Measurements from ENCODE around the gene NIPSNAP2. TPM values are rescaled to one million over a fixed set of nuclear protein-coding genes. Genes with fewer than 3 reads are reported as not detected.
A peak's percentile ranks its signal among the peaks of the same experiment; 100 is the strongest.
"Not testable (repeated sequence)": the region's sequence is repeated elsewhere in the genome, so short reads cannot be mapped to it uniquely, and the experiment has no call there.

Gene NIPSNAP2
- total and polyA plus RNA-seq, 2 experiments from 2014 or later: 97.7 to 207 TPM

DNA sequence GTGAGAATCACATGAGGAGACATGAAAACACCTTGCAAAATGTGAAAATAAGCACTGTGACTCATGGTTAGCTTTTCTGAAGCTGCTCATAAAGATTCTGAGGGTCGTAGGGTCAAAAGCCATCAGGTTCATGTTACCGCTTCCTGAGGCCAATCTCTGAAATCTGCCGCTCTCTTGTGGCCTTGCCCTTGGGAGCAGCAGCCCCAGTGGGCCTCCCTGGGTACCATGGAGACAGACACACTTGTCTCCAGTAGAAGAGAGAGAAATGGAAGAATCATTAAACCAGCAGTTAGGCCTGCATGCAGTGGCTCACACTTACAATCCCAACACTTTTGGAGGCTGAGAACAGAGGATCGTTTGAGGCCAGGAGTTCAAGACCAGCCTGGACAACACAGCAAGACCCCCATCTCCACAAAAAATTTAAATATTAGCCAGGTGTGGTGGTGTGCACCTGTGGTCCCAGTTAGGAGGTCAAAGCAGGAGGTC is 42.8 kb downstream of the NIPSNAP2 start:
- Histone ChIP-seq H3K27ac (no peak overlapping the region), H3K36me3 (peaks cover 3% of the 10 kb centered on the region), H3K27me3 (no peaks in the 10 kb centered on the region), H3K4me1 (ENCODE audit: low read depth) (no peaks in the 10 kb centered on the region), H3K4me3 (no peak overlapping the region), H3K9me3 (ENCODE audit: low read depth) (no peaks in the 10 kb centered on the region)
- DNase-seq (ENCODE audit: low read depth in 1 of 2, low spot score in 1 of 2): peak in 1 of 2 donors; percentile 4
- TF ChIP-seq, protein P1, sequence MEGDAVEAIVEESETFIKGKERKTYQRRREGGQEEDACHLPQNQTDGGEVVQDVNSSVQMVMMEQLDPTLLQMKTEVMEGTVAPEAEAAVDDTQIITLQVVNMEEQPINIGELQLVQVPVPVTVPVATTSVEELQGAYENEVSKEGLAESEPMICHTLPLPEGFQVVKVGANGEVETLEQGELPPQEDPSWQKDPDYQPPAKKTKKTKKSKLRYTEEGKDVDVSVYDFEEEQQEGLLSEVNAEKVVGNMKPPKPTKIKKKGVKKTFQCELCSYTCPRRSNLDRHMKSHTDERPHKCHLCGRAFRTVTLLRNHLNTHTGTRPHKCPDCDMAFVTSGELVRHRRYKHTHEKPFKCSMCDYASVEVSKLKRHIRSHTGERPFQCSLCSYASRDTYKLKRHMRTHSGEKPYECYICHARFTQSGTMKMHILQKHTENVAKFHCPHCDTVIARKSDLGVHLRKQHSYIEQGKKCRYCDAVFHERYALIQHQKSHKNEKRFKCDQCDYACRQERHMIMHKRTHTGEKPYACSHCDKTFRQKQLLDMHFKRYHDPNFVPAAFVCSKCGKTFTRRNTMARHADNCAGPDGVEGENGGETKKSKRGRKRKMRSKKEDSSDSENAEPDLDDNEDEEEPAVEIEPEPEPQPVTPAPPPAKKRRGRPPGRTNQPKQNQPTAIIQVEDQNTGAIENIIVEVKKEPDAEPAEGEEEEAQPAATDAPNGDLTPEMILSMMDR (IDR thresholded peaks at IDR 0.05; ENCODE audit: low read depth, low read length): no peak

DNA sequence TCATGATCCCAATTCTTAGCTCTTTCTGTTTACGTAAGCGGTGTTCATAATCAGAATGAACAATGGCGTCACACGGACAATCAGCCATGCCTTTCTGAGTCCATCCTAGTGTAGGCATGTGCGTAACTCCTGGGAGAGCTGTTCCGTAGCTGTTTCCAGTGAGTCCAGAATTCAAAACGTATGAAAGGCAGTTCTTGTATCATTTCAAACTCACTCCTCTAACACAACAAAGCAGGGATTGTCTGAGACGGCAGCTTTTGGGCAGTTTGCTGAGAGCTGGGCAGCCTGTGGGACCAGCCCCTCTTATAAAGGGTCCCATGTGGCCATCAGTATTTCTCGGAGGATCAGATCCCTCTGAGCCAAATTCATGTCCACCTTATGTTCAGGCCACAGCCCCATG is 43.5 kb downstream of the NIPSNAP2 start:
- H3K27me3 ChIP-seq: no peaks in the 10 kb centered on the region
- H3K9me3 ChIP-seq (ENCODE audit: low read depth): no peaks in the 10 kb centered on the region
- peak in 1 of 2 donors; percentile 17 for DNase-seq (ENCODE audit: low read depth in 1 of 2, low spot score in 1 of 2)
- no peaks in the 10 kb centered on the region for H3K4me1 ChIP-seq (ENCODE audit: low read depth)
- TF ChIP-seq, protein P1 (IDR thresholded peaks at IDR 0.05; ENCODE audit: low read depth, low read length): no peak
- H3K4me3 ChIP-seq: no peak overlapping the region
- peaks cover 3% of the 10 kb centered on the region for H3K36me3 ChIP-seq
- no peak overlapping the region for H3K27ac ChIP-seq

- DNase-seq (ENCODE audit: low read depth in 1 of 2, low spot score in 1 of 2): peak in 1 of 2 donors; percentile 34
Measured at GRCh38 chr7:56009695-56010094, 45.3 kb downstream of the NIPSNAP2 start.

GRCh38 chr7:56017015-56017414 is 52.6 kb downstream of the NIPSNAP2 start:
- not testable (repeated sequence) for H3K4me3 ChIP-seq; H3K9me3 ChIP-seq (ENCODE audit: low read depth); DNase-seq (ENCODE audit: low read depth in 1 of 2, low spot score in 1 of 2); H3K27ac ChIP-seq; H3K4me1 ChIP-seq (ENCODE audit: low read depth); H3K27me3 ChIP-seq
- peaks cover 27% of the 10 kb centered on the region for H3K36me3 ChIP-seq

More at GRCh38 chr7:56009695-56010094, 45.3 kb downstream of the NIPSNAP2 start:
- H3K4me1 ChIP-seq (ENCODE audit: low read depth): no peaks in the 10 kb centered on the region
- H3K27ac ChIP-seq: no peak overlapping the region
- no peak overlapping the region for H3K4me3 ChIP-seq
- no peaks in the 10 kb centered on the region for H3K9me3 ChIP-seq (ENCODE audit: low read depth)
- H3K36me3 ChIP-seq: peaks cover 14% of the 10 kb centered on the region
- H3K27me3 ChIP-seq: no peaks in the 10 kb centered on the region
- TF ChIP-seq, protein P1 (IDR thresholded peaks at IDR 0.05; ENCODE audit: low read depth, low read length): no peak

- no peaks in the 10 kb centered on the region for H3K9me3 ChIP-seq (ENCODE audit: low read depth)
- H3K4me3 ChIP-seq: no peak overlapping the region
- no peaks in the 10 kb centered on the region for H3K27me3 ChIP-seq
- DNase-seq (ENCODE audit: low read depth in 1 of 2, low spot score in 1 of 2): no peak
- peaks cover 5% of the 10 kb centered on the region for H3K4me1 ChIP-seq (ENCODE audit: low read depth)
- no peak overlapping the region for H3K27ac ChIP-seq
- TF ChIP-seq, protein P1 (IDR thresholded peaks at IDR 0.05; ENCODE audit: low read depth, low read length): no peak
- peaks cover 18% of the 10 kb centered on the region for H3K36me3 ChIP-seq
Measured at GRCh38 chr7:56019501-56019900, 55.1 kb downstream of the NIPSNAP2 start.

DNA sequence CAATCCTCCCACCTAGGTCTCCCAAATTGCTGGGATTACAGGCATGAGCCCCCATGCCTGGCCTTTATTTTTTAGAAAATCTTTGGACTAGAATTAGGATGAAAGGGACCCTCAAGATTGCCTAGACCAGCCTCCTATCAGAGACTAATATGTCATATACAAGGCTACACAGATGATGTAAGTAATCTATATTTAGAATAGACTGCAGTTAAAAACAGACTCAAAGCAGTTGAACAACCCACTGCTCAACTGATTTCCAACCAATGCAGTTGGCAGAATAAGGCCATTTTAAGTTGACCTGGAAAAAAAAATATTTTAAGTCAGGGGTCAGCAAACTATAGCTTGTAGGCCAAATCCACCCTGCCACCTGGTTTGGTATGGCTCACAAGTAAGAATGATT is 59.1 kb downstream of the NIPSNAP2 start:
- Histone ChIP-seq H3K27me3 (no peaks in the 10 kb centered on the region), H3K4me3 (no peak overlapping the region), H3K27ac (peak overlapping the region; percentile 39), H3K4me1 (ENCODE audit: low read depth) (peaks cover 5% of the 10 kb centered on the region), H3K36me3 (peaks cover 3% of the 10 kb centered on the region), H3K9me3 (ENCODE audit: low read depth) (no peaks in the 10 kb centered on the region)
- no peak for DNase-seq (ENCODE audit: low read depth in 1 of 2, low spot score in 1 of 2)
- TF ChIP-seq, protein P1 (IDR thresholded peaks at IDR 0.05; ENCODE audit: low read depth, low read length): no peak
